ENCODE measurements around the gene GPNMB.
"Not testable (repeated sequence)": the region's sequence is repeated elsewhere in the genome, so short reads cannot be mapped to it uniquely, and the experiment has no call there.

GPNMB gene

GRCh38 chr7:23298141-23298881 is 51.7 kb downstream of the GPNMB start:
- H3K4me3 ChIP-seq (ENCODE audit: low read depth, low read length): peak overlapping the region; percentile 96
- DNase-seq (ENCODE audit: low read depth): peak; percentile 36
- TF ChIP-seq MAX (IDR thresholded peaks at IDR 0.05; ENCODE audit: low read depth, low read length): no peak
- TF ChIP-seq MYC (IDR thresholded peaks at IDR 0.05; ENCODE audit: low read depth, low read length): no peak

- TF ChIP-seq CTCF (IDR thresholded peaks at IDR 0.05; ENCODE audit: low read depth, low read length) (no peak), MYC (IDR thresholded peaks at IDR 0.05; ENCODE audit: low read depth, low read length) (peak; percentile 91), MAX (IDR thresholded peaks at IDR 0.05; ENCODE audit: low read depth, low read length) (peak; percentile 85), POLR2A (IDR thresholded peaks at IDR 0.05; ENCODE audit: extremely low read depth, insufficient read length) (peak; percentile 98)
- H3K4me3 ChIP-seq (ENCODE audit: low read depth, low read length): peak within 1 kb of the TSS; percentile 96
- DNase-seq (ENCODE audit: low read depth): peak; percentile 100
Observed at GRCh38 chr7:23298885-23299769, 52.6 kb downstream of the GPNMB start, which contains the start of gene MALSU1. MALSU1 (plus strand) TSS chr7:23299339; CDS start chr7:23299353, 14 bp downstream.

GRCh38 chr7:23299770-23300300 is 53.3 kb downstream of the GPNMB start:
- TF ChIP-seq MYC (IDR thresholded peaks at IDR 0.05; ENCODE audit: low read depth, low read length): no peak

GRCh38 chr7:23306936-23307521 is 60.5 kb downstream of the GPNMB start:
- no peak for TF ChIP-seq CTCF (IDR thresholded peaks at IDR 0.05; ENCODE audit: low read depth, low read length)
- no peak for TF ChIP-seq MAX (IDR thresholded peaks at IDR 0.05; ENCODE audit: low read depth, low read length)
- no peak for TF ChIP-seq POLR2A (IDR thresholded peaks at IDR 0.05; ENCODE audit: extremely low read depth, insufficient read length)
- TF ChIP-seq MYC (IDR thresholded peaks at IDR 0.05; ENCODE audit: low read depth, low read length): no peak
- no peak for DNase-seq (ENCODE audit: low read depth)
- no peak overlapping the region for H3K4me3 ChIP-seq (ENCODE audit: low read depth, low read length)

More at GRCh38 chr7:23299770-23300300, 53.3 kb downstream of the GPNMB start:
- DNase-seq (ENCODE audit: low read depth): peak; percentile 58
- peak overlapping the region; percentile 96 for H3K4me3 ChIP-seq (ENCODE audit: low read depth, low read length)

GRCh38 chr7:23308754-23309153 is 62.2 kb downstream of the GPNMB start:
- TF ChIP-seq MAX (IDR thresholded peaks at IDR 0.05; ENCODE audit: low read depth, low read length) (no peak), CTCF (IDR thresholded peaks at IDR 0.05; ENCODE audit: low read depth, low read length) (no peak)
- no peak overlapping the region for H3K4me3 ChIP-seq (ENCODE audit: low read depth, low read length)
- DNase-seq (ENCODE audit: low read depth): no peak

GRCh38 chr7:23312141-23312540 is 65.6 kb downstream of the GPNMB start:
- not testable (repeated sequence) for DNase-seq (ENCODE audit: low read depth); H3K4me3 ChIP-seq (ENCODE audit: low read depth, low read length)

- no peak for DNase-seq (ENCODE audit: low read depth)
Observed at GRCh38 chr7:23315366-23315765, 68.8 kb downstream of the GPNMB start.

More at GRCh38 chr7:23315366-23315765, 68.8 kb downstream of the GPNMB start:
- TF ChIP-seq MAX (IDR thresholded peaks at IDR 0.05; ENCODE audit: low read depth, low read length) (no peak), POLR2A (IDR thresholded peaks at IDR 0.05; ENCODE audit: extremely low read depth, insufficient read length) (no peak), MYC (IDR thresholded peaks at IDR 0.05; ENCODE audit: low read depth, low read length) (no peak), CTCF (IDR thresholded peaks at IDR 0.05; ENCODE audit: low read depth, low read length) (no peak)
- no peak overlapping the region for H3K4me3 ChIP-seq (ENCODE audit: low read depth, low read length)
